ENCODE data around the gene SENP5.

Gene SENP5

DNA sequence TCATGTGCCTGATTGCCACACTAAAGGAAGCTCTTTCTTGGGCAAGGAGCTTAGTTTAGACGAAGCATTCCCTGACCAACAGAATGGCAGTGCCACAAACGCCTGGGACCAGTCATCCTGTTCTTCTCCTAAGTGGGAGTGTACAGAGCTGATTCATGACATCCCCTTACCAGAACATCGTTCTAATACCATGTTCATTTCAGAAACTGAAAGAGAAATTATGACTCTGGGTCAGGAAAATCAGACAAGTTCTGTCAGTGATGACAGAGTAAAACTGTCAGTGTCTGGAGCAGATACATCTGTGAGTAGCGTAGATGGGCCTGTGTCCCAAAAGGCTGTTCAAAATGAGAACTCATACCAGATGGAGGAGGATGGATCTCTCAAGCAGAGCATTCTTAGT is 18.4 kb downstream of the SENP5 start:
- no peak for DNase-seq

DNA sequence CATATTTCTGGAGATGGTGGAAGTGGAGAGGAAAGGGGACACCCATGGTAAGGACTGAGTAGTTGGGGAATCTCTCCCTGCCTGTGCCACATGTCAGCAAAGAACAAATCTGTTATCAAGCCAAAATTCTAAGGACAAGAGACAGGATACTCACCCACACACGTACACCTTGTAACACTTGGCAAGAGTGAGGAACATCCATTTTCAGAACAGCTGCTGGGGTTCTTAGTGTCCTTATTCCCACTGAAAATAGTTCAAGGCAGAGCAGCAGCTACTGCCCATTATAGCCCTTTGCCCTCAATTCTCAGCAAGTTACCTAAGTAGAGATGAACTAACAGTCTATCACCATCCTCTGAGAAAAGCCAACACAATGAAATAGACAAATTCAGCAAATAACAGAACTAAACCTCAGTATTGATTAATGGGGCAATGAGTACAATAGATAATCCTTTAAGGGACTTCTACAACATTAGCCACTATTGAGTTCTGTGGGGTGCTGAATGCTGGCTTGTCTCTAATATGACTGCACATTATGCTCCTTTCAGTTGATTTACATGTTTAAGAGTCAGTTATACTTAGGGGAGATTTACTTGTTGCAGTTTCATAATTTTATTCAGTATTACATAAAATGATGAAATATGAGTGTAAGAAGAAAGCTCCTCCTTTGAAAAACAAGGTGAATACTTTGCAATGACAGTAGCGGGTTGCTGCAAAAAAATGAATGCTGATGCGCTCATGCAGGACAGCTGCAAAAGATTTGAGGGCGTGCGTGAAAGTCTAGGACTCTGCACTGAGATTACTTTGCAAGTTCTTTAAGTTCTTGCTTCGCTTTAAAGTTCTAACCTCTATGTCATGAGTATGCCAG is 22.4 kb downstream of the SENP5 start:
- DNase-seq = no peak

- no peak for DNase-seq
These were observed 27.0 kb downstream of the SENP5 start for GRCh38 chr3:196894557-196895295.

GRCh38 chr3:196896229-196896628 is 28.5 kb downstream of the SENP5 start:
- no peak for DNase-seq

GRCh38 chr3:196901768-196902167 is 34.0 kb downstream of the SENP5 start:
- no peak for DNase-seq

GRCh38 chr3:196902296-196902695 is 34.6 kb downstream of the SENP5 start:
- DNase-seq = no peak

GRCh38 chr3:196903740-196904139 is 36.0 kb downstream of the SENP5 start:
- DNase-seq = no peak

GRCh38 chr3:196914866-196915265 is 47.1 kb downstream of the SENP5 start:
- DNase-seq = no peak

DNA sequence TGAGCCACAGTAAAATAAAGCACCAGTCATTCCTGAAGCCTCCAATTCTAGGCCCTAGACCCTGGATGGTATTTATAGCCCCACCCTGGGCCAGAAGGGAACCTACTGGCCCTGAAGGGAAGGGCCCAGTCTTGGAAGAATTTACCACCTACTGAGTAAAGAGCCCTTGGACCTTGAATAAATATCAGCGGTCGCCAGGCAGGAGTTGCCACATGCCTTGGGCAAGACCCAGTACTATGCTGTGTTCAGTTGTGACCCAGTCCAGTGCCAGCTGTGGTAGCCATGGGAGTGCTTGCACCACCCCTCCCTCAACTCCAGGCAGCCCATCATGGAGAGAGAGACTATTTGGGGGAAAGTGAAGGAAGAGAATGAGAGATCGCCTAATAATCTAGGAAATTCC is 47.7 kb downstream of the SENP5 start:
- no peak for DNase-seq

DNA sequence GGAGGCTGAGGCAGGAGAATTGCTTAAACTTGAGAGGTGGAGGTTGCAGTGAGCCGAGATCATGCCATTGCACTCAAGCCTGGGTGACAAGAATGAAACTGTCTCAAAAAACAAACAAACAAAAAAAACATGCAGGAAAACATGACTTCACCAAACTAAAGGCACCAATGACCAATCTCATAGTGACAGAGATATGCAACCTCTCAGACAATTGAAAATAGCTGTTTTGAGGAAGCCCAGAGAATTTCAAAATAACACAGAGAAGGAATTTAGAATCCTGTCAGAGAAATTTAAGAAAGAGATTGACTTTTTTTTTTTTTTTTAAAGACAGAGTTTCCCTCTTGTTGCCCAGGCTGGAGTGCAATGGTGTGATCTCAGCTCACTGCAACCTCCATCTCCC is 48.5 kb downstream of the SENP5 start:
- DNase-seq = no peak

DNA sequence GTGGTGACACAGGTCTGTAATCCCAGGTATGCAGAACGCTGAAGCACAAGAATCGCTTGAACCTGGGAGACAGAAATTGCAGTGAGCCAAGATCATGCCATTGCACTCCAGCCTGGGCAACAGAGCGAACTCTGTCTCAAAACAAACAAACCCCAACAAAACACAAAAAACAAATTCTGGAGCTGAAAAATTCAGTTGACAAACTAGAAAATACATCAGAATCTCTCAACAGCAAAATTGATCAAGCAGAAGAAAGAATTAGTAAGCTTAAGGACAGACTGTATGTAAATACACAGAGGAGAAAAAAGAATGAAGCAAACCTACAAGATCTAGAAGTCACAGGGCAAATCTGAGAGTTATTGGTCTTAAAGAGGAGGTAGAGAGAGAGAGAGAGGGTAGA is 49.3 kb downstream of the SENP5 start:
- DNase-seq = no peak

DNA sequence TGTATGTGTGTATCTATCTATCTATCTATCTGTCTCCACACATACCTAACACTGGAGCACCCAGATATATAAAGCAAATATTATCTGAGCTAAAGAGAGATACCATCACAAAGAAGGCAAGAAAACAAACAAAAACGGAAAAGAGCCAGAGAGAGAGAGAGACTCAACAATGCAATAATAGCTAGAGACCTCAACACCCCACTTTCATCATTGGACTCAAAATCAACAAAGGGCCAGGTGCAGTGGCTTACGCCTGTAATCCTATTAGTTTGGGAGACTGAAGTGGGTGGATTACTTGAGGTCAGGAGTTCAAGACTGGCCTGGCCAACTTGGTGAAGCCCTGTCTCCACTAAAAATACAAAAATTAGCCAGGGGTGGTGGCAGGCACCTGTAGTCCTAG is 51.2 kb downstream of the SENP5 start:
- DNase-seq = no peak

GRCh38 chr3:196920733-196921132 is 53.0 kb downstream of the SENP5 start:
- no peak for DNase-seq

DNA sequence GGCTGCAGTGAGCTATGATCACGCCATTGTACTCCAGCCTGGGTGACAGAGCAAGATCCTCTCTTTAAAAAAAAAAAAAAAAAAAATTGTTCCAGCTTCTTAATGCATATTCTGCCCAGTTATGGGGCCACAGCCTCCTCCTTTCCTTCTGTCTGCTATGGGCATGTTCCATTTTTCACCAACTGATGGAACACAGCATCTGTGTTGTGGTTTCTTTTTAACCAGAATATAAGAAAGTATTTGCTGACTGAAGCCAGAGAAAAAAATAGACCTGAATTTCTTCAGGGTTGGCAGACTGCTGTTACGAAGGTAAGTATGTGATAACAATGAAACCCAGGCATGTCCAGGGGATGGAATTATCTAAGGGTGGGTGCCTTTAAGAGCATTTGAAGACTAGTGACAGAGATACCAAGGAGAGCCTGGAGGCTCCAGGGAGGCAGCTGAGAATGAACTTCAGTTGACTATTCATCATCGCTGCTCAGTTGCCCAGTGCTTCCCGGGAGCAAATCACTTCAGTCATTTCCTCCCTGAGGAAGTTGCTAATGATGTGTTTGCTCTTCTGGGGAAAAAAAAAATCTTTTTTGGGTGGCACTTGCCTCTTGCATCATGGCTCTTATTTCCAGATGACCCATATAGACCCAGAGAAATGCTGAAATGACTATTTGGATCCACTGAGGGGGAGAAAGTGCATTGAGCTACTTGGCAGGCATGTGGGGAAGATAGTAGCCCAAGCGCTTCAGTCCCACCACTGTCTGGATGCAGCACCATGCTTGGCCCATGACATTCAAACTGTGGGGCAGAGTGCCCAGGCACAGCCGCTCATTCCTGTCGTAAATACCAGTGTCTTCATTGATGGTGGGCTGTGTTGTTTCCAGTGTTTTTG is 60.1 kb downstream of the SENP5 start:
- DNase-seq = no peak

DNA sequence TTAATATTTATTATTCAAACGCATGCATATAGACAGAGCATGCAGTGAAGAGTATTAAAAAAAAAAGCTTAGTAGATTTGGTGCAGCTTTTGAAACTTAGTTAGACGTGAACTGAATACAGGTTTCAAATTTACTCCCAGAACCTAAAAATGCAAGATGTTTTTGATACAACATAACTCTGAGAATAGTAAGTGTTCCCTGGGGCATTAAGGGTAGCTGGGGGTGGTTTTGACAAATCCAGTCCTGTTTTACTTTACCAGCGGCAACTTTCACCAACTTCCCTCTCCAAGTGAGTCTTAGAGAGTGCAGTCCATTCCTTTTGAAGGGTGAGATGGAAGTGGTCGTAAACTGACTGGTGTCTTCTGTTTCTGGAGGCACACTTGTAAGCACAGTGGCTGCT is 63.4 kb downstream of the SENP5 start:
- no peak for DNase-seq

- peak; percentile 6 for DNase-seq
These were observed 64.3 kb downstream of the SENP5 start for GRCh38 chr3:196931828-196932587.

DNA sequence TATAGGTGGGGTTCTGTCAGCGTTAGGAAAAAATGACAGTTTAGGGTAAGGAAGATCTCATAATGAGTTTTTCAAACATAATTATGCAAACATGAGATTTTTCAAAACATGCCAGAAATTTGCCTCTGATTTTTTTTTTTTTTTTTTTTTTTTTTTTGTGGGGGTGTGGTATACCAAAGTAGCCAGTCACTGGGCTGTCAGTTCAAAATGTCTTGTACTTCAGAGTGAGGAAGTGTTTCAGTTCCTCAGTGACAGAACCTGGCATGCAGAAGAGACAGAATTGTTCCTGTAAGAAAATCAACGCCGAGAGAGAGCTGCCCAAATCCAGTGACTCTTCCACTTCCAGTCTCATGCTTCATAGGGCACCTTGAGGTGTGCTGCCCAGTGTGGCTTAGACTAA is 64.9 kb downstream of the SENP5 start:
- DNase-seq = no peak

- no peak for DNase-seq
These were observed 68.6 kb downstream of the SENP5 start for GRCh38 chr3:196936288-196936687.

GRCh38 chr3:196938124-196938523 is 70.4 kb downstream of the SENP5 start:
- DNase-seq = no peak

DNA sequence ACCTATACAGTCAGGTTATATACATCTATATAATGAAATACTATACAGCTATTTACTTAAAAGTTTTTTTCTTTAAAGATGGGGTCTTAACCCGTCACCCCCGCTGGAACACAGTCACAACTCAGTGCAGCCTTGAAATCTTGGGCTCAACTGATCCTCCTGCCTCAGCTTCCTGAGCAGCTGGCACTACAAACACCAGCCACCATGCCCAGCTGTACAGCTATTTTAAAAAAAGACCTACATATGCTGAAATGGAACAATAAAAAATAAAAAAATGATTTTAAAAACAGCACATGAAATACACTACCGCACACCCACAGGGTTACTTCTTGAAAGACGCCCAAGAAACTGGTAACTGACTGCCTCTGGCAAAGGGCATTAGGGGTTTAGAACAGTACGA is 70.9 kb downstream of the SENP5 start:
- DNase-seq = no peak

DNA sequence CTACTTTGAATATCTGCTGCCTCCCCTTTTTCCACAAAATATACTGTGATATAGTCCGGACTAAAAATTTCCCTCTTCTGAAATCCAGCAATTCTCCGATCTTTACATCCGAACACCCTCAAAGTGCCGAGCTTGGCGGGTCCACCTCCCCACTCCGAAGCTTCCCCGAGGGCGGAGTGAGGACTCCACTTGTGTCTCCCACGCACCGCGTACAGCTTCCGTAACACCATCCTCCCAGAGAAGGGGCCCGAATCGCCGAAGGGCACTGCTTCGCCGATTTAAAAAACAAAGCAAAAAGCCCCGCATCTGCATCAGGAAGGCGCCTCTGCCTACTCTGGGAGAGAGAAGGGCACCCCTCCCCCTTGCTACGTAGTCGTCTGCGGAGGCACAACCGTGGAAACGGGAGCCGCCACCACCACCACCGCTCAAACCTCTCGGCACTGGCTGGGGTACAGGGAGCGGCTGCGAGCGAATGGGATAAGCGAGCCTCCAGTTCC is 74.1 kb downstream of the SENP5 start:
- DNase-seq = peak; percentile 47

- DNase-seq = peak; percentile 98
These were observed 74.7 kb downstream of the SENP5 start, which contains the start of gene NCBP2 for GRCh38 chr3:196942226-196942914. Gene NCBP2, minus strand, starts transcription at chr3:196942528. Its CDS starts 25 bp downstream, at chr3:196942503.

Data from CD4-positive, alpha-beta T cell treated with Interferon gamma for 1 hour (primary cell).